ENCODE results near the gene ACMSD. TPM values are rescaled to one million over a fixed set of nuclear protein-coding genes. Genes with fewer than 3 reads are reported as not detected.

Gene ACMSD
- total RNA-seq, 1 experiment from 2014 or later: not detected

DNA sequence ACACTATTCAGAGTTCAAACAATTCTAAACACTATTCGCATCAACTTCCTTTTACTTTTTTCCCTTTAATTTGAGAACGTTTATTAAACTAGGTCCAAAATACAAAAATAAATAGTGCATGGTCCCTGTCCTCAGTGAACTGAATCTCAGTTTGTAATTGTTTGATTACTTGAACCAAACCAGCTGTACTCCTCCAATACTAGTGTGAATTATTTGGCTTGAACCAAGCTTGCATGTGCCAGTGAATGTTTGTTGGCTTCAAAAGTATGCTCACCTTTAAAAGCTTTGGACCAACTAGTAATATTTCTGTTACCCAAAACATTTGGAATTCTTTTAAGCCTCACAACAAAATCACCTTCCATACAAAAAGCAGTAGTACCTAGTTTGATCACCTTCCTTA is 95.7 kb downstream of the ACMSD start:
- no peaks in the 10 kb centered on the region for H3K36me3 ChIP-seq (ENCODE audit: control insufficient read depth, insufficient read depth, low read length)
- Mint-ChIP-seq H3K27ac (ENCODE audit: unreplicated experiment) (no peak overlapping the region), H3K9me3 (ENCODE audit: unreplicated experiment) (no peaks in the 10 kb centered on the region), H3K27me3 (ENCODE audit: insufficient read depth, unreplicated experiment) (no peaks in the 10 kb centered on the region), H3K4me1 (ENCODE audit: low read depth, unreplicated experiment) (peaks cover 19% of the 10 kb centered on the region), H3K36me3 (ENCODE audit: insufficient read depth, unreplicated experiment) (peaks cover 51% of the 10 kb centered on the region), H3K4me3 (ENCODE audit: unreplicated experiment) (no peak overlapping the region)
- intact Hi-C loops (cut with micrococcal nuclease; ENCODE audit: unreplicated experiment): no loop called here
- peaks cover 15% of the 10 kb centered on the region for H3K4me1 ChIP-seq
- no peaks in the 10 kb centered on the region for H3K9me3 ChIP-seq
- POLR2A ChIA-PET: no interaction called here
- H3K27me3 ChIP-seq (replicated peaks; ENCODE audit: control insufficient read depth, insufficient read depth, low read length): no peaks in the 10 kb centered on the region
- H3K4me3 ChIP-seq (ENCODE audit: low read depth, low read length): no peak overlapping the region
- no peak for TF ChIP-seq CTCF (IDR thresholded peaks at IDR 0.05; ENCODE audit: insufficient read depth in 1 of 2, low read depth in 1 of 2, low read length in 1 of 2, severe bottlenecking in 1 of 2, unreplicated experiment in 1 of 2)
- CTCF ChIA-PET: no interaction called here
- no TSS peak for BruUV-seq (replicated peaks)
- DNase-seq: no peak

DNA sequence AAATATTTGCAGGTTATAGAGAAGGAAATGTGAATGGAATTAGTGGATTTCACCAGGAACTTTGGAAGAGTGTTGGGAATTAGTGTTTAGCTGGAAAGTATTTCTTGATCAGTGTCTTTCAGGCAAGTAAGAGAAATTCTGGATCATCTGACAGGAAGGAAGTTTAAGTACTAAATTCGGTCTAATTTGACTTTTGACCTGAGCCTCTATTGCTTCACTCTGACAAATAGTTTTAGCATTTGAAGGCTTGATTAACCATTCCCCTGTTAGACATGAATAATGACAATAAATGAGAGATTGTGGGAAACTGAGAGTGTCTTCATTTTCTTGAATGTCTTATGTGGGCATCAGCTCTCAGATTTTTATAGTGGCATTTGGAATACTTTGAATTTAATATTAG is 96.2 kb downstream of the ACMSD start:
- no peak for TF ChIP-seq CTCF (IDR thresholded peaks at IDR 0.05; ENCODE audit: insufficient read depth in 1 of 2, low read depth in 1 of 2, low read length in 1 of 2, severe bottlenecking in 1 of 2, unreplicated experiment in 1 of 2)
- Mint-ChIP-seq H3K36me3 (ENCODE audit: insufficient read depth, unreplicated experiment) (peaks cover 55% of the 10 kb centered on the region), H3K27me3 (ENCODE audit: insufficient read depth, unreplicated experiment) (no peaks in the 10 kb centered on the region), H3K4me3 (ENCODE audit: unreplicated experiment) (no peak overlapping the region), H3K27ac (ENCODE audit: unreplicated experiment) (no peak overlapping the region), H3K4me1 (ENCODE audit: low read depth, unreplicated experiment) (peaks cover 19% of the 10 kb centered on the region), H3K9me3 (ENCODE audit: unreplicated experiment) (no peaks in the 10 kb centered on the region)
- BruUV-seq (replicated peaks): no TSS peak
- ChIA-PET POLR2A (no interaction called here), CTCF (no interaction called here)
- Histone ChIP-seq H3K9me3 (no peaks in the 10 kb centered on the region), H3K4me3 (ENCODE audit: low read depth, low read length) (no peak overlapping the region), H3K36me3 (ENCODE audit: control insufficient read depth, insufficient read depth, low read length) (no peaks in the 10 kb centered on the region), H3K27me3 (replicated peaks; ENCODE audit: control insufficient read depth, insufficient read depth, low read length) (no peaks in the 10 kb centered on the region), H3K4me1 (peaks cover 15% of the 10 kb centered on the region)
- no peak for DNase-seq
- intact Hi-C loops (cut with micrococcal nuclease; ENCODE audit: unreplicated experiment): no loop called here

DNA sequence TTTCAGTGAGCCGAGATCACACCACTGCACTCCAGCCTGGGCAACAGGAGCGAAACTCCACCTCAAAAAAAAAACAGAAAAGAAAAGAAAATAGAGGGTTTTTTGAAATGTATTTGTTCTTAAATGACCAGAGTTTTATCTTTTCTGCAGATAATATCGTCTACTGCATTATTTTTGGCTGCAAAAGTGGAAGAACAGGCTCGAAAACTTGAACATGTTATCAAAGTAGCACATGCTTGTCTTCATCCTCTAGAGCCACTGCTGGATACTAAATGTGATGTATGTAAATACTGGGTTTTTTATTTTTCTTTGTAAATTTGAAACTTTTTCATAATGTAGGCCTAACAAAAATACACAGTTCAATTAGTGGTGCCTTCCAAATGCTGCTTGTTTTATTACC is 98.3 kb downstream of the ACMSD start:
- no peaks in the 10 kb centered on the region for H3K9me3 Mint-ChIP-seq (ENCODE audit: unreplicated experiment)
- peaks cover 60% of the 10 kb centered on the region for H3K36me3 Mint-ChIP-seq (ENCODE audit: insufficient read depth, unreplicated experiment)
- BruUV-seq (replicated peaks): no TSS peak
- no peak overlapping the region for H3K4me3 ChIP-seq (ENCODE audit: low read depth, low read length)
- H3K27ac Mint-ChIP-seq (ENCODE audit: unreplicated experiment): no peak overlapping the region
- no peaks in the 10 kb centered on the region for H3K27me3 ChIP-seq (replicated peaks; ENCODE audit: control insufficient read depth, insufficient read depth, low read length)
- H3K4me3 Mint-ChIP-seq (ENCODE audit: unreplicated experiment): no peak overlapping the region
- no peak for TF ChIP-seq CTCF (IDR thresholded peaks at IDR 0.05; ENCODE audit: insufficient read depth in 1 of 2, low read depth in 1 of 2, low read length in 1 of 2, severe bottlenecking in 1 of 2, unreplicated experiment in 1 of 2)
- DNase-seq: no peak
- intact Hi-C loops (cut with micrococcal nuclease; ENCODE audit: unreplicated experiment): no loop called here
- H3K9me3 ChIP-seq: no peaks in the 10 kb centered on the region
- no peaks in the 10 kb centered on the region for H3K36me3 ChIP-seq (ENCODE audit: control insufficient read depth, insufficient read depth, low read length)
- ChIA-PET POLR2A (no interaction called here), CTCF (no interaction called here)
- H3K27me3 Mint-ChIP-seq (ENCODE audit: insufficient read depth, unreplicated experiment): no peaks in the 10 kb centered on the region
- H3K4me1 Mint-ChIP-seq (ENCODE audit: low read depth, unreplicated experiment): peaks cover 19% of the 10 kb centered on the region
- H3K4me1 ChIP-seq: peaks cover 15% of the 10 kb centered on the region

Measured in Caco-2 (cell line).